Astrocyte (in vitro differentiated cells and primary cell): Measurements from ENCODE around the gene SHANK1. TPM values are rescaled to one million over a fixed set of nuclear protein-coding genes. Genes with fewer than 3 reads are reported as not detected.

Experiments used
- DNase-seq: peaks from one replicate; pipeline ENCODE4 v3.0.0-alpha.2; 2010; ENCODE audit warnings: low read depth
- FAIRE-seq: peaks from 2 replicates; lab custom pipeline; 2011; peaks lifted over from hg19 to GRCh38; lab: Jason Lieb, UNC
- H2AFZ ChIP-seq: 2 replicates; pipeline ENCODE4 v1.6.0; 2012; ENCODE audit warnings: low read depth, low read length, inconsistent platforms
- H3K27ac ChIP-seq: 2 replicates; pipeline ENCODE4 v1.5.1; 2011; ENCODE audit warnings: low read depth, low read length, inconsistent platforms
- H3K27me3 ChIP-seq: 2 replicates; pipeline ENCODE4 v1.6.0; 2011; ENCODE audit warnings: low read length, inconsistent platforms; ENCODE audit not compliant: insufficient read depth
- H3K36me3 ChIP-seq: 2 replicates; pipeline ENCODE4 v1.5.1; 2011; ENCODE audit warnings: low read length, inconsistent platforms; ENCODE audit not compliant: insufficient read depth
- H3K4me1 ChIP-seq: 2 replicates; pipeline ENCODE4 v1.5.1; 2011; ENCODE audit warnings: low read length, inconsistent platforms; ENCODE audit not compliant: insufficient read depth
- H3K4me2 ChIP-seq: 2 replicates; pipeline ENCODE4 v1.6.0; 2012; ENCODE audit warnings: low read length, inconsistent platforms
- H3K4me3 ChIP-seq: 2 replicates; pipeline ENCODE4 v1.5.1; 2011; ENCODE audit warnings: low read depth, mild to moderate bottlenecking, low read length, inconsistent platforms; ENCODE audit not compliant: insufficient read depth
- H3K79me2 ChIP-seq: 2 replicates; pipeline ENCODE4 v1.6.0; 2012; ENCODE audit warnings: mild to moderate bottlenecking, low read length, inconsistent platforms; ENCODE audit not compliant: insufficient read depth
- H3K9ac ChIP-seq: 2 replicates; pipeline ENCODE4 v1.6.0; 2012; ENCODE audit warnings: mild to moderate bottlenecking, low read length, inconsistent platforms
- H3K9me3 ChIP-seq: 2 replicates; pipeline ENCODE4 v1.5.1; 2012; ENCODE audit warnings: low read depth, mild to moderate bottlenecking, low read length, inconsistent platforms; ENCODE audit not compliant: insufficient read depth
- H4K20me1 ChIP-seq: 2 replicates; pipeline ENCODE4 v1.6.0; 2012; ENCODE audit warnings: low read length, inconsistent platforms; ENCODE audit not compliant: insufficient read depth
- H3K27ac Mint-ChIP-seq: one replicate; pipeline ENCODE4 v1.8.0; 2021; ENCODE audit warnings: mild to moderate bottlenecking, mixed read lengths; ENCODE audit not compliant: unreplicated experiment
- H3K27me3 Mint-ChIP-seq: one replicate; pipeline ENCODE4 v1.8.0; 2021; ENCODE audit warnings: low read depth, mixed read lengths; ENCODE audit not compliant: unreplicated experiment
- H3K36me3 Mint-ChIP-seq: one replicate; pipeline ENCODE4 v1.8.0; 2021; ENCODE audit warnings: low read depth, mixed read lengths; ENCODE audit not compliant: unreplicated experiment
- H3K4me1 Mint-ChIP-seq: one replicate; pipeline ENCODE4 v1.8.0; 2021; ENCODE audit warnings: low read depth, mixed read lengths; ENCODE audit not compliant: unreplicated experiment
- H3K4me3 Mint-ChIP-seq: one replicate; pipeline ENCODE4 v1.8.0; 2021; ENCODE audit warnings: mild to moderate bottlenecking, moderate library complexity, mixed read lengths; ENCODE audit not compliant: unreplicated experiment
- H3K9me3 Mint-ChIP-seq: one replicate; pipeline ENCODE4 v1.8.0; 2021; ENCODE audit warnings: mild to moderate bottlenecking, mixed read lengths; ENCODE audit not compliant: unreplicated experiment
- EZH2 ChIP-seq: IDR thresholded peaks from 2 replicates; pipeline ENCODE4 v1.6.1; 2012; ENCODE audit warnings: mild to moderate bottlenecking, low read length, inconsistent platforms; ENCODE audit not compliant: insufficient read depth
- total RNA-seq: library from RNA; stranded (reverse); gene quantifications from 2 replicates; pipeline ENCODE4 v1.2.1, GENCODE V29; 2021
- TF ChIP-seq, protein P1 (sequence below): IDR thresholded peaks from 2 replicates; pipeline ENCODE4 v1.5.1; 2011; ENCODE audit warnings: low read depth, mild to moderate bottlenecking, inconsistent platforms, low read length, moderate library complexity; ENCODE audit not compliant: insufficient read depth

Gene SHANK1
- total RNA-seq, 1 donor from 2014 or later, result not detected

DNA sequence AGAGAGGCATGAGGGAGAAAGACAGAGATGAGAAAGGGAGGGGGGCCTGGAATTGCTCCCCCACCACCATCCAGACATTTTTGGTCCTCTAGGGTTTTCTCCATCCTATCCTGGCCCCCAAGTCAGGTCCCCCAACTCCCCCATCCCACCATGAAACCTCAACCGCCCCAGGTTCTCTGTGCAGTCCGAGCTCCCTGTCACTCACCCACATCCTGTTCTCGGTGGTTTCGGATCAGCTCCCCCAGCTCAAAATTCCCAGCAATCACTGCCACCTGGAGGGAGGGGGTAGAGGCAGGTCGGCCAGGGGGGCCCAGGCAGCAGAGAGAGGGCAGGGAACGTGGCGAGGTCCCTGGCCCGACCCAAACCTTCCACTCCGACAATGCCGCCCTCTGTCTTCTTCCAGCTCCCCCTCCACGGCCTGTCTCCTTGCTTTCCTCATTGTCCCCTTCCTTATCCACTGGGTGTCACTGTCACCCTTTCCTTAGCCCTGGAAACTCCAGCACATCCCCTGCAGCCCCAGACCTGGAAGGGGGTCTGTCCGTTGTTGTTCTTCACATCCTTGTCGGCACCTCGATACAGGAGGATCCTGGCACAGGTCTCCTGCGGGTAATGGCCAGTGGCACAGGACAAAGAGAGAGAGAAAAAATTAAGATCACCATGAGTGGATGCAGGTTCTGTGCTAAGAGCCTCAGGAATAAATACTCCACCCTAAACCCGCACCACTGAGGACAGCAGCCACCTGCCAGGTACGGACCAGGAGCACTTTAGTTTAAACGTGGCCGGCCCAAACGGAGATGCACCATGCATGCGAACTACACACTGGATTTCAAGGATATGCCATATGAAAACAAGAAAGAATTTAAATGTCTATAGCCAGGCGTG, 15.4 kb downstream of the SHANK1 start:
- H3K4me2 ChIP-seq, result no peak overlapping the region
- no peak overlapping the region for H3K4me3 Mint-ChIP-seq
- DNase-seq, result no peak

DNA sequence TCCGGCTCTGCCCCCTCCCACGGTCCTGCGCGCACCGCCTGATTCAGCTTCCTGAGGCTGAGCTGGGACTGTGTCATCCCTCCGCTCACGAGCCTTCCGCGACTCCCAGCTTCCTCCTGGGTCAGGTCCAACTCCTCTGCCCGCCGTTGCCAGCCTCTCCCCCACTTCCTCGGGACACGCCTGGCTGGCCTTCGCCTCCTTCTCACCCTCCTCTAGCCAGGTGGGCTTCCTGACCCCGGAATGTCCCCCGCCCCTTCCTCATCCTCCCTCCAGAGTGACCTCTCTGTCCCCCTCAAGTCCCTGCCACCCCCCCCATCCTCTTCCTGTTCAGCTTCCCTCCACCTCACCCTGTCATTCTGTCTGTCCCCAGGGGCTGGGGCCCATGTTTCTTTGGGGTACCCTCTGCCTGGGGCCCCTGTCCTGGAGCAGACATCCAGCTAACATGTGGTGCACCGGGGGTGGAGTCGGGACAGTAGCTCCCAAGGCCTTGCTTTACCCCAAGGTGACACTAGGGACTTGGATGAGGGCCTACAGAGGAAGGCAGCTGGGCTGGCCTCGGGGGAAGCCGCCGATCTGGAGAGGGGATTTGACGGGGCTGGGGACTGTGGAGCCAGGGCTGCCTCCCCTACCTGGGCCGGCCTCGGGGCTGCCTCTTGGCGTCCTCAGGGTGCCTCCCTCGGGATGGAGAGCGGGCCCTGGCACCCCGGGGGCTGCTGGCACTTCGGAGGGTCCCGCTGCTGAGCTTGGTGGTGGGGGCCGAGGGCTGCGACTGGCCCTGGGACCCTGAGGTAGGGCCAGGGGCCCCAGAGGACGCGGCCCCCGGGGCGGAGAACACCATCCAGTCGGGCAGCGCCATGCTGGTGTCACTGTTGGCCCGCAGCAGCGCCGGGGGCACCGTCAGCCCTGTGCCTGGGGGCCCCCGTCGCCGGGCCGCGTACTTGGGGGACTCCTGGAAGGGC, 16.5 kb downstream of the SHANK1 start:
- H2AFZ ChIP-seq, result no peak overlapping the region
- H3K4me1 ChIP-seq, result no peaks in the 10 kb centered on the region
- no peak overlapping the region for H3K9ac ChIP-seq
- Mint-ChIP-seq H3K36me3 (no peaks in the 10 kb centered on the region), H3K9me3 (peaks cover 11% of the 10 kb centered on the region), H3K27me3 (no peaks in the 10 kb centered on the region), H3K27ac (no peak overlapping the region), H3K4me3 (no peak overlapping the region), H3K4me1 (no peaks in the 10 kb centered on the region)
- TF ChIP-seq, protein P1, sequence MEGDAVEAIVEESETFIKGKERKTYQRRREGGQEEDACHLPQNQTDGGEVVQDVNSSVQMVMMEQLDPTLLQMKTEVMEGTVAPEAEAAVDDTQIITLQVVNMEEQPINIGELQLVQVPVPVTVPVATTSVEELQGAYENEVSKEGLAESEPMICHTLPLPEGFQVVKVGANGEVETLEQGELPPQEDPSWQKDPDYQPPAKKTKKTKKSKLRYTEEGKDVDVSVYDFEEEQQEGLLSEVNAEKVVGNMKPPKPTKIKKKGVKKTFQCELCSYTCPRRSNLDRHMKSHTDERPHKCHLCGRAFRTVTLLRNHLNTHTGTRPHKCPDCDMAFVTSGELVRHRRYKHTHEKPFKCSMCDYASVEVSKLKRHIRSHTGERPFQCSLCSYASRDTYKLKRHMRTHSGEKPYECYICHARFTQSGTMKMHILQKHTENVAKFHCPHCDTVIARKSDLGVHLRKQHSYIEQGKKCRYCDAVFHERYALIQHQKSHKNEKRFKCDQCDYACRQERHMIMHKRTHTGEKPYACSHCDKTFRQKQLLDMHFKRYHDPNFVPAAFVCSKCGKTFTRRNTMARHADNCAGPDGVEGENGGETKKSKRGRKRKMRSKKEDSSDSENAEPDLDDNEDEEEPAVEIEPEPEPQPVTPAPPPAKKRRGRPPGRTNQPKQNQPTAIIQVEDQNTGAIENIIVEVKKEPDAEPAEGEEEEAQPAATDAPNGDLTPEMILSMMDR, result no peak
- TF ChIP-seq EZH2, result no peak
- H3K79me2 ChIP-seq, result no peaks in the 10 kb centered on the region
- no peak for DNase-seq
- no peak overlapping the region for H3K4me2 ChIP-seq
- H3K27ac ChIP-seq, result no peak overlapping the region
- FAIRE-seq, result no peak
- H3K4me3 ChIP-seq, result no peak overlapping the region
- no peaks in the 10 kb centered on the region for H3K9me3 ChIP-seq
- no peaks in the 10 kb centered on the region for H4K20me1 ChIP-seq
- no peaks in the 10 kb centered on the region for H3K27me3 ChIP-seq
- no peaks in the 10 kb centered on the region for H3K36me3 ChIP-seq

More for the DNA sequence above, 15.4 kb downstream of the SHANK1 start:
- H3K4me1 Mint-ChIP-seq, result no peaks in the 10 kb centered on the region
- Histone ChIP-seq H4K20me1 (no peaks in the 10 kb centered on the region), H3K27ac (no peak overlapping the region), H3K79me2 (no peaks in the 10 kb centered on the region), H3K36me3 (no peaks in the 10 kb centered on the region), H3K4me1 (no peaks in the 10 kb centered on the region), H2AFZ (no peak overlapping the region), H3K9ac (no peak overlapping the region), H3K4me3 (no peak overlapping the region), H3K9me3 (no peaks in the 10 kb centered on the region), H3K27me3 (no peaks in the 10 kb centered on the region)
- no peak overlapping the region for H3K27ac Mint-ChIP-seq
- no peak for FAIRE-seq
- TF ChIP-seq, protein P1, result no peak
- TF ChIP-seq EZH2, result no peak
- no peaks in the 10 kb centered on the region for H3K27me3 Mint-ChIP-seq
- H3K9me3 Mint-ChIP-seq, result peaks cover 11% of the 10 kb centered on the region
- H3K36me3 Mint-ChIP-seq, result no peaks in the 10 kb centered on the region
